Epithelial cell of esophagus (primary cell): Measurements from ENCODE around the gene CD80.

Experiments used
- DNase-seq: peaks from one replicate; pipeline ENCODE4 v3.0.0; 2010; ENCODE audit warnings: low read depth
- H3K4me3 ChIP-seq: 2 replicates; pipeline ENCODE4 v1.5.1; 2011; ENCODE audit warnings: mild to moderate bottlenecking, low read length, control low read depth
- CTCF ChIP-seq: IDR thresholded peaks from 2 replicates; pipeline ENCODE4 v1.5.1; 2011; ENCODE audit warnings: low read depth, mild to moderate bottlenecking, low read length, control low read depth, inconsistent platforms; ENCODE audit not compliant: insufficient read depth; ENCODE audit errors: missing control alignments

Gene CD80

GRCh38 chr3:119592861-119593260 lies 33.4 kb upstream of the CD80 start:
- no peak for DNase-seq
- H3K4me3 ChIP-seq = no peak overlapping the region
- no peak for TF ChIP-seq CTCF

- no peak for DNase-seq
- no peak for TF ChIP-seq CTCF
- H3K4me3 ChIP-seq = no peak overlapping the region
Observed at GRCh38 chr3:119590706-119591105, 31.3 kb upstream of the CD80 start.

- no peak for DNase-seq
- no peak for TF ChIP-seq CTCF
Observed at GRCh38 chr3:119589102-119589773, 29.8 kb upstream of the CD80 start.

GRCh38 chr3:119588112-119588511 lies 28.7 kb upstream of the CD80 start:
- DNase-seq = peak; percentile 13
- TF ChIP-seq CTCF = no peak
- no peak overlapping the region for H3K4me3 ChIP-seq

More at GRCh38 chr3:119589102-119589773, 29.8 kb upstream of the CD80 start:
- no peak overlapping the region for H3K4me3 ChIP-seq

- TF ChIP-seq CTCF = no peak
- DNase-seq = no peak
- H3K4me3 ChIP-seq = no peak overlapping the region
Observed at GRCh38 chr3:119586733-119587172, 27.3 kb upstream of the CD80 start.

- H3K4me3 ChIP-seq = no peak overlapping the region
- no peak for DNase-seq
- no peak for TF ChIP-seq CTCF
Observed at GRCh38 chr3:119585856-119586570, 26.6 kb upstream of the CD80 start.
